ENCODE data around the gene CLOCK.
A peak's percentile ranks its signal among the peaks of the same experiment; 100 is the strongest.

The CLOCK gene

GRCh38 chr4:55395218-55395528 is 151.5 kb downstream of the CLOCK start:
- no peak for DNase-seq (ENCODE audit: low read depth in 2 of 2)
- H3K4me3 ChIP-seq (replicated peaks in 1 of 2; ENCODE audit: low read depth in 2 of 2, low read length in 2 of 2): peak overlapping the region; percentile 77 to 88
- TF ChIP-seq CTCF (IDR thresholded peaks at IDR 0.05; ENCODE audit: low read depth, low read length): peak; percentile 2

- H3K4me3 ChIP-seq (replicated peaks in 1 of 2; ENCODE audit: low read depth in 2 of 2, low read length in 2 of 2): no peak overlapping the region
- peak in 1 of 2 donors; percentile 62 for DNase-seq (ENCODE audit: low read depth in 2 of 2)
- no peak for TF ChIP-seq CTCF (IDR thresholded peaks at IDR 0.05; ENCODE audit: low read depth, low read length)
Observed at GRCh38 chr4:55393461-55394320, 153.0 kb downstream of the CLOCK start.

GRCh38 chr4:55386840-55387239 is 159.9 kb downstream of the CLOCK start:
- H3K4me3 ChIP-seq (replicated peaks in 1 of 2; ENCODE audit: low read depth in 2 of 2, low read length in 2 of 2): no peak overlapping the region
- DNase-seq (ENCODE audit: low read depth in 2 of 2): no peak
- TF ChIP-seq CTCF (IDR thresholded peaks at IDR 0.05; ENCODE audit: low read depth, low read length): no peak

- peak; percentile 40 to 42 for DNase-seq (ENCODE audit: low read depth in 2 of 2)
Observed at GRCh38 chr4:55386073-55386472, 160.6 kb downstream of the CLOCK start.

GRCh38 chr4:55385201-55385649 is 161.5 kb downstream of the CLOCK start:
- TF ChIP-seq CTCF (IDR thresholded peaks at IDR 0.05; ENCODE audit: low read depth, low read length): no peak
- no peak for DNase-seq (ENCODE audit: low read depth in 2 of 2)

More at GRCh38 chr4:55386073-55386472, 160.6 kb downstream of the CLOCK start:
- TF ChIP-seq CTCF (IDR thresholded peaks at IDR 0.05; ENCODE audit: low read depth, low read length): no peak
- no peak overlapping the region for H3K4me3 ChIP-seq (replicated peaks in 1 of 2; ENCODE audit: low read depth in 2 of 2, low read length in 2 of 2)

GRCh38 chr4:55382488-55383003 is 164.2 kb downstream of the CLOCK start:
- no peak for DNase-seq (ENCODE audit: low read depth in 2 of 2)
- no peak overlapping the region for H3K4me3 ChIP-seq (replicated peaks in 1 of 2; ENCODE audit: low read depth in 2 of 2, low read length in 2 of 2)
- no peak for TF ChIP-seq CTCF (IDR thresholded peaks at IDR 0.05; ENCODE audit: low read depth, low read length)

More at GRCh38 chr4:55385201-55385649, 161.5 kb downstream of the CLOCK start:
- no peak overlapping the region for H3K4me3 ChIP-seq (replicated peaks in 1 of 2; ENCODE audit: low read depth in 2 of 2, low read length in 2 of 2)
